Measurements from ENCODE around the gene CARD19.

DNA sequence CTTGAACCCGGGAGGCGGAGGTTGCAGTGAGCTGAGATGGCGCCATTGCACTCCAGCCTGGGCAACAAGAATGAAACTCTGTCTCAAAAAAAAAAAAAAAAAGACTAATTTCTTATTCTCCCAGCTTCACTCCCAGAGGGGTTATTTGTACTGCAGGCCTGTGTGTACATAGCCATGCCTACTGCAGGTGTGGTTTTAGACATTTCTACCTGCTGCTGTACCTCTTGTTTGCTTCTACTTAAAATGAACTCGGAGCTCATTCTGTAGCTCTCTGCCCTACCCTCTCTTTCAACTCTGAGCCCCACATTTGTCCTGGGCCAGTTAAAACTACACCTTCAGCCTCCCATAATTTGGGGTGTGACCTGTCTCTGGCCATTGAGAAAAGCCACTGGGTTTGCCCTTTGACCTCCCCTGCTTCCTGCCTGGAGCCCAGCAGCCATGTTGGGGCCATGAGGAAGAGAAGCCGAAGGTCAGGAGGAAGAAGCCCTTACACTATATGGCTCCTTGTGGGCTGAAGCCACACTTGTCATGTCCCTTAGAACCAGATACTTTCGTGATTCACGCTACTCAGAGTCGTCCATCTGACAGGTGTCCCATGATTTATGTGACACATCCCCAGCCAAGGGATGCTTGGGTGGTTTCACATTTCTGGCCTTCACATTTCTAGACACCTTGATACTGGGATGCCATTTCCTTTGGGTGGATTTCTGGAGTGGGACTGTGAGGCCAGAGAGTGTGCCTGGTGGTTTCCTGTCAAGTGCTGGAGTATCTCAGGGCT, 9.4 kb upstream of the CARD19 start:
- TF ChIP-seq, protein P1, sequence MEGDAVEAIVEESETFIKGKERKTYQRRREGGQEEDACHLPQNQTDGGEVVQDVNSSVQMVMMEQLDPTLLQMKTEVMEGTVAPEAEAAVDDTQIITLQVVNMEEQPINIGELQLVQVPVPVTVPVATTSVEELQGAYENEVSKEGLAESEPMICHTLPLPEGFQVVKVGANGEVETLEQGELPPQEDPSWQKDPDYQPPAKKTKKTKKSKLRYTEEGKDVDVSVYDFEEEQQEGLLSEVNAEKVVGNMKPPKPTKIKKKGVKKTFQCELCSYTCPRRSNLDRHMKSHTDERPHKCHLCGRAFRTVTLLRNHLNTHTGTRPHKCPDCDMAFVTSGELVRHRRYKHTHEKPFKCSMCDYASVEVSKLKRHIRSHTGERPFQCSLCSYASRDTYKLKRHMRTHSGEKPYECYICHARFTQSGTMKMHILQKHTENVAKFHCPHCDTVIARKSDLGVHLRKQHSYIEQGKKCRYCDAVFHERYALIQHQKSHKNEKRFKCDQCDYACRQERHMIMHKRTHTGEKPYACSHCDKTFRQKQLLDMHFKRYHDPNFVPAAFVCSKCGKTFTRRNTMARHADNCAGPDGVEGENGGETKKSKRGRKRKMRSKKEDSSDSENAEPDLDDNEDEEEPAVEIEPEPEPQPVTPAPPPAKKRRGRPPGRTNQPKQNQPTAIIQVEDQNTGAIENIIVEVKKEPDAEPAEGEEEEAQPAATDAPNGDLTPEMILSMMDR (IDR thresholded peaks at IDR 0.05) = no peak
- TF ChIP-seq POLR2AphosphoS5 (IDR thresholded peaks at IDR 0.05; ENCODE audit: low read depth, low read length) = no peak
- no peak for TF ChIP-seq SIN3A (IDR thresholded peaks at IDR 0.05; ENCODE audit: borderline replicate concordance, insufficient read depth, low read depth, low read length)
- TF ChIP-seq TCF7L2 (IDR thresholded peaks at IDR 0.05; ENCODE audit: low read depth, low read length) = no peak
- TF ChIP-seq, protein P2, sequence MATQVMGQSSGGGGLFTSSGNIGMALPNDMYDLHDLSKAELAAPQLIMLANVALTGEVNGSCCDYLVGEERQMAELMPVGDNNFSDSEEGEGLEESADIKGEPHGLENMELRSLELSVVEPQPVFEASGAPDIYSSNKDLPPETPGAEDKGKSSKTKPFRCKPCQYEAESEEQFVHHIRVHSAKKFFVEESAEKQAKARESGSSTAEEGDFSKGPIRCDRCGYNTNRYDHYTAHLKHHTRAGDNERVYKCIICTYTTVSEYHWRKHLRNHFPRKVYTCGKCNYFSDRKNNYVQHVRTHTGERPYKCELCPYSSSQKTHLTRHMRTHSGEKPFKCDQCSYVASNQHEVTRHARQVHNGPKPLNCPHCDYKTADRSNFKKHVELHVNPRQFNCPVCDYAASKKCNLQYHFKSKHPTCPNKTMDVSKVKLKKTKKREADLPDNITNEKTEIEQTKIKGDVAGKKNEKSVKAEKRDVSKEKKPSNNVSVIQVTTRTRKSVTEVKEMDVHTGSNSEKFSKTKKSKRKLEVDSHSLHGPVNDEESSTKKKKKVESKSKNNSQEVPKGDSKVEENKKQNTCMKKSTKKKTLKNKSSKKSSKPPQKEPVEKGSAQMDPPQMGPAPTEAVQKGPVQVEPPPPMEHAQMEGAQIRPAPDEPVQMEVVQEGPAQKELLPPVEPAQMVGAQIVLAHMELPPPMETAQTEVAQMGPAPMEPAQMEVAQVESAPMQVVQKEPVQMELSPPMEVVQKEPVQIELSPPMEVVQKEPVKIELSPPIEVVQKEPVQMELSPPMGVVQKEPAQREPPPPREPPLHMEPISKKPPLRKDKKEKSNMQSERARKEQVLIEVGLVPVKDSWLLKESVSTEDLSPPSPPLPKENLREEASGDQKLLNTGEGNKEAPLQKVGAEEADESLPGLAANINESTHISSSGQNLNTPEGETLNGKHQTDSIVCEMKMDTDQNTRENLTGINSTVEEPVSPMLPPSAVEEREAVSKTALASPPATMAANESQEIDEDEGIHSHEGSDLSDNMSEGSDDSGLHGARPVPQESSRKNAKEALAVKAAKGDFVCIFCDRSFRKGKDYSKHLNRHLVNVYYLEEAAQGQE (IDR thresholded peaks at IDR 0.05; ENCODE audit: insufficient read depth in 1 of 2, low read depth in 2 of 2, low read length in 1 of 2) = no peak
